Muscle of leg (tissue), 11 donors: ENCODE measurements around the gene USP24. TPM values are rescaled to one million over a fixed set of nuclear protein-coding genes. Genes with fewer than 3 reads are reported as not detected.
"Not testable (repeated sequence)": the region's sequence is repeated elsewhere in the genome, so short reads cannot be mapped to it uniquely, and the experiment has no call there.

Experiments
- DNase-seq: peaks from one replicate; pipeline ENCODE4 v3.0.0; 2013
- H3K27ac ChIP-seq: one replicate; pipeline ENCODE4 v1.5.1; 2013; ENCODE audit warnings: mild to moderate bottlenecking, low read length, control low read depth
- H3K27me3 ChIP-seq: one replicate; pipeline ENCODE4 v1.6.1; 2013; ENCODE audit warnings: low read length; ENCODE audit not compliant: control insufficient read depth, insufficient read depth
- H3K36me3 ChIP-seq: one replicate; pipeline ENCODE4 v1.6.1; 2013; ENCODE audit warnings: low read length; ENCODE audit not compliant: control insufficient read depth, insufficient read depth
- H3K4me1 ChIP-seq: one replicate; pipeline ENCODE4 v1.6.1; 2013; ENCODE audit warnings: low read length; ENCODE audit not compliant: control insufficient read depth, insufficient read depth
- H3K4me3 ChIP-seq: one replicate; pipeline ENCODE4 v1.5.1; 2013; ENCODE audit warnings: low read length, control low read depth
- H3K9me3 ChIP-seq: replicated peaks from 2 replicates; pipeline ENCODE4 v1.6.1; 2013; ENCODE audit warnings: low read depth, low read length; ENCODE audit not compliant: control insufficient read depth
- WGBS: methylation state at CpG from one replicate; pipeline ENCODE4 v1.1.5; 2013; ENCODE audit warnings: missing lambda C conversion rate; ENCODE audit not compliant: insufficient coverage; 5-methylcytosine and 5-hydroxymethylcytosine counted together
- polyA plus RNA-seq, 8 donors: library from polyadenylated mRNA; unstranded; fragments of 120-200 nt; gene quantifications; one replicate each; pipeline versions ENCODE4 v1.2.1 to v1.2.3, GENCODE V29; 2013; ENCODE audit warnings: inconsistent platforms in 1 of 8, low replicate concordance in 1 of 8; ENCODE audit not compliant: insufficient read length in 8 of 8, insufficient read depth in 1 of 8
- total RNA-seq: library from RNA; stranded (reverse); fragments of 120-200 nt; gene quantifications from one replicate; pipeline ENCODE4 v1.2.4, GENCODE V29; 2013

Gene USP24
- total and polyA plus RNA-seq, 9 donors, result 31.0 to 54.1 (median 36.3) TPM

- not testable (repeated sequence) for H3K27me3 ChIP-seq, H3K27ac ChIP-seq, H3K4me3 ChIP-seq, DNase-seq, H3K4me1 ChIP-seq, H3K9me3 ChIP-seq
- WGBS, result 89% methylated on average over 10 of the region's 14 CpGs
- H3K36me3 ChIP-seq, result peaks cover 38% of the 10 kb centered on the region
Observed at GRCh38 chr1:55109005-55109404, 106.2 kb downstream of the USP24 start.

- Histone ChIP-seq H3K36me3 (peaks cover 42% of the 10 kb centered on the region), H3K4me3 (no peak overlapping the region), H3K27ac (no peak overlapping the region), H3K27me3 (no peaks in the 10 kb centered on the region), H3K4me1 (no peaks in the 10 kb centered on the region), H3K9me3 (no peaks in the 10 kb centered on the region)
- no peak for DNase-seq
- WGBS, result no CpG with 5 or more reads among the region's 6 CpGs
Observed at GRCh38 chr1:55107101-55107500, 108.1 kb downstream of the USP24 start.

GRCh38 chr1:55103891-55104290, 111.3 kb downstream of the USP24 start:
- no peak overlapping the region for H3K27ac ChIP-seq
- no peaks in the 10 kb centered on the region for H3K4me1 ChIP-seq
- no CpG with 5 or more reads among the region's 2 CpGs for WGBS
- no peak overlapping the region for H3K4me3 ChIP-seq
- no peaks in the 10 kb centered on the region for H3K9me3 ChIP-seq
- DNase-seq, result no peak
- no peaks in the 10 kb centered on the region for H3K27me3 ChIP-seq
- peaks cover 51% of the 10 kb centered on the region for H3K36me3 ChIP-seq

- no peak for DNase-seq
- Histone ChIP-seq H3K4me3 (no peak overlapping the region), H3K36me3 (peaks cover 54% of the 10 kb centered on the region), H3K27ac (no peak overlapping the region), H3K27me3 (no peaks in the 10 kb centered on the region), H3K9me3 (no peaks in the 10 kb centered on the region), H3K4me1 (no peaks in the 10 kb centered on the region)
- 80% methylated on average over 1 of the region's 5 CpGs for WGBS
Observed at GRCh38 chr1:55095095-55095494, 120.1 kb downstream of the USP24 start.

- DNase-seq, result no peak
- WGBS, result no CpG with 5 or more reads among the region's 2 CpGs
- H3K4me1 ChIP-seq, result peaks cover 2% of the 10 kb centered on the region
- H3K27me3 ChIP-seq, result no peaks in the 10 kb centered on the region
- no peak overlapping the region for H3K27ac ChIP-seq
- peaks cover 59% of the 10 kb centered on the region for H3K36me3 ChIP-seq
- no peaks in the 10 kb centered on the region for H3K9me3 ChIP-seq
- no peak overlapping the region for H3K4me3 ChIP-seq
Observed at GRCh38 chr1:55092475-55092874, 122.7 kb downstream of the USP24 start.

GRCh38 chr1:55089683-55090082, 125.5 kb downstream of the USP24 start:
- no peak overlapping the region for H3K4me3 ChIP-seq
- H3K9me3 ChIP-seq, result no peaks in the 10 kb centered on the region
- H3K4me1 ChIP-seq, result peaks cover 2% of the 10 kb centered on the region
- no peak for DNase-seq
- no CpG with 5 or more reads among the region's 2 CpGs for WGBS
- H3K36me3 ChIP-seq, result peaks cover 63% of the 10 kb centered on the region
- no peak overlapping the region for H3K27ac ChIP-seq
- no peaks in the 10 kb centered on the region for H3K27me3 ChIP-seq

GRCh38 chr1:55088413-55088812, 126.8 kb downstream of the USP24 start:
- no peak overlapping the region for H3K4me3 ChIP-seq
- H3K4me1 ChIP-seq, result peaks cover 2% of the 10 kb centered on the region
- WGBS, result 92% methylated on average over 4 of the region's 4 CpGs

GRCh38 chr1:55087439-55087838, 127.7 kb downstream of the USP24 start:
- Histone ChIP-seq H3K27me3 (no peaks in the 10 kb centered on the region), H3K4me1 (peaks cover 2% of the 10 kb centered on the region), H3K36me3 (peaks cover 67% of the 10 kb centered on the region), H3K27ac (no peak overlapping the region), H3K9me3 (no peaks in the 10 kb centered on the region), H3K4me3 (no peak overlapping the region)
- DNase-seq, result no peak
- 82% methylated on average over 1 of the region's 3 CpGs for WGBS

More at GRCh38 chr1:55088413-55088812, 126.8 kb downstream of the USP24 start:
- H3K36me3 ChIP-seq, result peaks cover 64% of the 10 kb centered on the region
- no peaks in the 10 kb centered on the region for H3K9me3 ChIP-seq
- H3K27ac ChIP-seq, result no peak overlapping the region
- no peak for DNase-seq
- no peaks in the 10 kb centered on the region for H3K27me3 ChIP-seq

GRCh38 chr1:55084257-55084656, 130.9 kb downstream of the USP24 start:
- 100% methylated on average over 1 of the region's 7 CpGs for WGBS
- no peak overlapping the region for H3K4me3 ChIP-seq
- no peaks in the 10 kb centered on the region for H3K27me3 ChIP-seq
- H3K36me3 ChIP-seq, result peaks cover 75% of the 10 kb centered on the region
- DNase-seq, result no peak
- no peaks in the 10 kb centered on the region for H3K9me3 ChIP-seq
- H3K27ac ChIP-seq, result no peak overlapping the region
- H3K4me1 ChIP-seq, result peaks cover 2% of the 10 kb centered on the region

GRCh38 chr1:55081905-55082296, 133.3 kb downstream of the USP24 start:
- peaks cover 67% of the 10 kb centered on the region for H3K36me3 ChIP-seq
- H3K27ac ChIP-seq, result no peak overlapping the region

GRCh38 chr1:55081188-55081904, 133.8 kb downstream of the USP24 start:
- Histone ChIP-seq H3K9me3 (no peaks in the 10 kb centered on the region), H3K27ac (no peak overlapping the region)

More at GRCh38 chr1:55081905-55082296, 133.3 kb downstream of the USP24 start:
- Histone ChIP-seq H3K9me3 (no peaks in the 10 kb centered on the region), H3K27me3 (no peaks in the 10 kb centered on the region), H3K4me1 (no peaks in the 10 kb centered on the region), H3K4me3 (no peak overlapping the region)
- no peak for DNase-seq
- 50% methylated on average over 1 of the region's 2 CpGs for WGBS

More at GRCh38 chr1:55081188-55081904, 133.8 kb downstream of the USP24 start:
- H3K27me3 ChIP-seq, result no peaks in the 10 kb centered on the region
- 83% methylated on average over 6 of the region's 9 CpGs for WGBS
- DNase-seq, result no peak
- H3K36me3 ChIP-seq, result peaks cover 66% of the 10 kb centered on the region
- no peaks in the 10 kb centered on the region for H3K4me1 ChIP-seq
- H3K4me3 ChIP-seq, result no peak overlapping the region
